A549 (cell line): ENCODE data around the gene ZNF22.

Experiments
- CTCF ChIP-seq: fragments of >200 bp; sonication (Bioruptor Twin); formaldehyde crosslinking; IDR thresholded peaks from 3 replicates; pipeline ENCODE4 v1.5.1; 2016
- EP300 ChIP-seq, 2 experiments: fragments of >200 bp; sonication (Bioruptor Twin); formaldehyde crosslinking; IDR thresholded peaks; 2 replicates in 1 of 2; 3 replicates in 1 of 2; pipeline ENCODE4 v1.6.1; 2016 to 2017
- GATA3 ChIP-seq: IDR thresholded peaks from 2 replicates; pipeline ENCODE4 v1.6.1; 2012; ENCODE audit warnings: borderline replicate concordance
- KDM1A ChIP-seq: fragments of 200-600 bp; sonication (generic); IDR thresholded peaks from 2 replicates; pipeline ENCODE4 v1.6.1; 2016; ENCODE audit warnings: low read depth, mild to moderate bottlenecking
- MAFK ChIP-seq: fragments of 450-650 bp; IDR thresholded peaks from 2 replicates; pipeline ENCODE4 v1.6.1; 2014; ENCODE audit not compliant: partially characterized antibody
- POLR2A ChIP-seq: IDR thresholded peaks from 2 replicates; pipeline ENCODE4 v1.6.1; 2012; ENCODE audit warnings: mild to moderate bottlenecking, low read length
- POLR2AphosphoS2 ChIP-seq: conservative IDR thresholded peaks from 2 replicates; pipeline ENCODE4 v1.6.1; 2012; ENCODE audit warnings: low read length, improper control_type of control experiment, inconsistent platforms
- SMC3 ChIP-seq: fragments of >200 bp; sonication (Bioruptor Twin); formaldehyde crosslinking; IDR thresholded peaks from 3 replicates; pipeline ENCODE4 v1.6.1; 2018; ENCODE audit warnings: inconsistent platforms
- TF ChIP-seq, protein P1 (sequence below): IDR thresholded peaks from 2 replicates; pipeline ENCODE4 v1.6.1; 2012

DNA sequence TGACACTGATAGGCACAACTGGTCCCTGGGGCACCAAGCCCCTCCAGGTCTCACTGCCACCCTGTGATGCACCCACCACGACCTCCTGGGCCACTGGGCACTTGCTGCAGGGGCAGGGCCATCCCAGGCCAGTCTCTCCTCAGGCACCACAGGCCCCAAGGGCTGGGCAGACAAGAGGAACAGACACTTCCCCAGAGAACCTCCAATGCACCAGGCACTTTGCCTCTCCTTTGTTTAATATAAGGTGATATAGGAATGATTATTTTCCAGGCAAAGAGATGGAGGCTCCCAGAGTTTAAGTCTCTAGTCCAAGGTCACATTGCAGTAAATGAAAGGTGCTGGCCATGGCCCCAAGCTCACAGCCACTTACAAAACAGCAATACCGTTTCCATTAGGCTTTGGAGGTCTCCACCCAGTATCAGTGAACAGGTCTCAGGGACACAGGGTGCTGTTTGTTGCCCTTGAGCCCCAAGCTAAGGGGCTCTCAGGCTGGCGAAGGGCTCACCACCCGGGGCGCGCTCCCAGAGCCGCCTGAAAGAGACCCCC lies 26.6 kb upstream of the ZNF22 start:
- no peak for TF ChIP-seq SMC3
- TF ChIP-seq GATA3: no peak
- no peak for TF ChIP-seq MAFK
- no peak for TF ChIP-seq EP300 (IDR thresholded peaks at IDR 0.05)
- TF ChIP-seq CTCF: no peak
- TF ChIP-seq POLR2AphosphoS2: no peak
- TF ChIP-seq, protein P1, sequence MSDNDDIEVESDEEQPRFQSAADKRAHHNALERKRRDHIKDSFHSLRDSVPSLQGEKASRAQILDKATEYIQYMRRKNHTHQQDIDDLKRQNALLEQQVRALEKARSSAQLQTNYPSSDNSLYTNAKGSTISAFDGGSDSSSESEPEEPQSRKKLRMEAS: no peak
- TF ChIP-seq KDM1A: no peak
- TF ChIP-seq POLR2A: no peak
